ENCODE results near the gene ID2. TPM values are rescaled to one million over a fixed set of nuclear protein-coding genes. Genes with fewer than 3 reads are reported as not detected.
A peak's percentile ranks its signal among the peaks of the same experiment; 100 is the strongest.

Gene ID2
- total RNA-seq, 1 donor from 2014 or later: 52.0 TPM

DNA sequence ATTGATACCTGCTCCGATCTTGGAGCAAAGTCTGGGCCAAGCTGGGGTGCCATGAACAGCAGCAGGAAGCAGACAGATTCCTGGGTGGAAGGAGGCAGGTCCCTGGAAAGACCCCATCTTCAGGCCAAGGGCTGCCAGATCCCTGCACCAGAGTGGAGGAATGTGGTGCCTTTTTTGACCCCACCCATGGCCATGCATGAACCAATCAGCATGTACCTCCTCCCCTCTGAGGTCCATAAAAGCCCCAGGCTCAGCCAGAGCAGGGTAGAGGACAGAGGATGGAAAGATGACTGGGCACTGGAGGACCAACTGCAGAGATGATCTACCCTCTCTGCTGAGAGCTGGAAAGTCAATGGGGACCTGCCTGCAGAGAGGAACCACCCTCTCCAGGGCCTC lies 34.4 kb upstream of the ID2 start:
- no peak for DNase-seq (ENCODE audit: low read depth)

DNA sequence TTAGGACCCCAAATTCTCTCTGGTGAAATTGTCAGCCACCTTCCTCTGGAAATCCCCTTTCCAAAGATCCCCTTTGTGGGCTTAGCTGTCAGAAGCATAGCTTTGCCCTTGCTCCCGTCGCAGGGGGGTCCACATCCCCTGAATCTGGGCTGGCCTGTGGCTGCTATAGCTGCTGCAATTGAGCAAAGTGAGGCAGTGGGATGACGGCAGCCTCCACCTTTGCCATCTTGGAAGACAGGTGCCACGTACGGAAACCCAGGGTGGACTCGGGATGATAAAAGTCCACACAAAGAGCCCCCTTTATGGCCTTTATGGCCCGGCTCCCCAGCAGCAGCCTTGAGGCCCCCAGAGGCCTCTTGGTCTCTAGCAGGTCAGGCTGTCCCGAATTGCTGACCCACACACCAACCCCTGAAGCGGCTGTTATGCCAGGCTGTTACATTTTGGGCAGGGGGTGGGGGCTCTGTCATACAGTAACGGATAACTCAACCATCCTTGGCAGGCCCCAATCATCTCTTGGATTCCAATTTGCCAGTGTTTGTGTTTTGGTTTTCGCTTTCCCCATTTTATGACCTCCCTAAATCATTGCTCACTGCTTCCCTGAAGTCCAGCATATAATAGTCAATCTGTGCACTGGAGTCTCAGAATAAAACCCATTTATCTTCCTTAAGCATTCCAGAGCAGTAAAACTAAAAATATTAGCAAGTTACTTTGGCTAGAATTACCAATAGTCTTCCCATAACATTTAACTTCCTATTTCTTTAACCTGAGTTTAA lies 33.2 kb upstream of the ID2 start:
- no peak for DNase-seq (ENCODE audit: low read depth)

DNA sequence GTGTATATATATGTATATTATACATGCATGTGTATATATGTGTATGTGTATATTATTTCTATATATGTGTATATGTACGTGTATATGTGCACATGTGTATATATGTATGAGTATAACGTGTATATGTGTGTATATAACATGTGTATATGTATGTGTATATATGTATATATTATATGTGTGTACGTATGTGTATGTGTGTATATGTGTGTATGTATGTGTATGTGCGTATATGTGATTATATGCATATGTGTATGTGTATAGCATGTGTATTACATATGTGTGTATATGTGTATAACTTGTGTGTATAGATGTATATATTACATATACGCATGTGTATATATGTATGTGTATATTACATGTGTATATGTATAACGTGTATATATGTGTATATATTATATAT lies 32.1 kb upstream of the ID2 start:
- no peak for DNase-seq (ENCODE audit: low read depth)

DNA sequence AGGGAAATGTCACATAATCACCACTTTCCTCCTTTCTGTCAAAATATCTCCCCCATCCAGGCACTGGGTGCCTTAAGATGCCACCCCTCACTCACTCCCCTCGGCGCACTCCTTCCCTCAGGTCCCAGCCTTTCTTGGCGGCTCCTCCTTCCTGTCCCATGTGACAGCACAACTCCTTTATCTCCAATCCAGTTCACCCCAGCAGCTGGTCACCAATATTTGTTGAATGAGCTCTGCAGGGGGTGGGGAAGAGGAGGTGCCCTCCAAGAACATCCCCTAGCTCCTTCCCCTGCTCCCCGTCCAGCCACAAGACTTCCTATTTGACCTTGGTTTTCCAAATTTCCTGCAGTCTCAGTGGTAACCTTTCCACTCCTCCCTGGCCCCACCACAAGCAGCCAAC lies 31.6 kb upstream of the ID2 start:
- DNase-seq (ENCODE audit: low read depth): no peak

DNA sequence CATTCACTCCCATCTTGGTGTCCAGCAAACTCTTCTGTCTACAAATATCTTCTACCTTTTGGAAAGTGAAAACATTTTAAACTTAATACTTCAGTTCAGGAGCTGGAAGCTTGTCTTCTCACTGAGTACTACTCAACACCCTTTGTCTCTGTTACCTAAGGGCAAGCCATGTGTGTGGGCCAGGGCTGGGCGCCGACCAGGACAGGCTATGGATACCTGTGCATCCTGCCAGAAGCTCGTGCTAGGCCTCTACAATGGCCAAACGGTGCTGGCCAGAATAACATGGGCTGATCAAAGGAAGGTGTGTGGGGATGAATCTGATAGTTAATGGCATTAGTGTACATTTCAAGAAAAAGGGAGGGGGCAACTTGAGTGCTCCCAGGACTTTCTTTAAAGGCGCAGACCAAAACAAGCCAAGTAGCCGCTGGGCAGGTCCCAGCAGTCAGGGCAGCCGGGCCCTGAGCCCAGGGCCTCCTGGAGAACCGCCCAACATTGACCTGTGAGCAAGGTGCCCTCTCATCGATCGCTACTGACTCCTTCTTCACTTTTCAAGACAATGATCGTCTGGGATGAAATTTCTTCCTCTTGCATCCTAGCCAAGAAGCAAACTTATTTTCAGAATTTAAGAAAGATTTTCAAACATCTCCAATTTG lies 29.0 kb upstream of the ID2 start:
- no peak for DNase-seq (ENCODE audit: low read depth)

DNA sequence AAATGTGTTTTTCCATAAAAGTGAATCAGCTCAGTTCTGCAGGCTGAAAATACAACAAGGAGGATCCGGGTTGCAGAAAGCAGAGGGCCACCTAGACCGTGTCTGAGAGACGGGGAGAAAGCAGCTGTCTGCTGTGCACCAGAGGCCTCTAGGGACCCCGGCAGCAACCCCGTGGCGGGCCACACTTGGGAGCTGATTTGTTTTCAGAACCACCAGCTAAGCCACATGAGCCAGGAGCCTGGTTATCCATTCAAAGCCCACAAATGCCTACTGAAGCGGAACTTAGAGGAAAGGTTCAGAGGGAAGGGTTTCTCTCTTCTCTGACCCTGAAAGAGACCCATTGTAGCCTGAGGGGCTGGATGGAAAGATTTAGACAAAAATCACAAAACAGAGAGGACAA lies 28.4 kb upstream of the ID2 start:
- peak; percentile 59 for DNase-seq (ENCODE audit: low read depth)

DNA sequence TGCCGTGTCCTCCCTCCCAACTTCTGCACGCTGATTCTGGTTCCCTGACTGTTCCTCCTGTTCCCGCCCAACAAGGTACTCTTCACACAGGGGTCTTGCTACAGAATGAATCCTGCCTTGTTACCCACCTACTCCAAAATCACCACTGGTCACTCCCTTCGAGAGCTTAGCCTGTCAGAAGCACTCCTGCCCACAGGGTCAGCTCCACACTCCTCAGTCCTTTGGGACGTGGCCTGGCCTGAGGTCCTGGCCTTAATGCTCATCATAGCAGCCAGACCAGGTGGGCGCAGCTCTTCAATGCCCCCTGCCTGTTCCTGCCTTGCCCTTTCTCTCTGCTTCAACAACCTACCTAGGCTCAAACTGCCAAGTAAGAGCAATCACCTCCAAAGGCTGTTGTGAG lies 27.8 kb upstream of the ID2 start:
- no peak for DNase-seq (ENCODE audit: low read depth)

DNA sequence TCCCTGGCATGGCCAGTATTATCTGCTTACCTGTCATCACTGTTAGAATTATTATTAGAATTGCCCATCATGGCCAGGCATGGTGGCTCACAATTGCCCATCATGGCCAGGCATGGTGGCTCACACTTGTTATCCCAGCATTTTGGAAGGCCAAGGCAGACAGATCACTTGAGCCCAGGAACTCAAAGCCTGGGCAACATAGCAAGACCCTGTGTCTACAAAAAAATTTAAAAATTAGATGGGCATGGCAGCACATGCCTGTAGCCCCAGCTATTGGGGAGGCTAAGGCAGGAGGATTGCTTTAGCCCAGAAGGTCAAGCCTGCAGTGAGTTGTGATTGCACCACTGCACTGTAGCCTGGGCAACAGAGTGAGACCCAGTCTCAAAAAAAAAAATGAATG lies 27.4 kb upstream of the ID2 start:
- DNase-seq (ENCODE audit: low read depth): no peak

DNA sequence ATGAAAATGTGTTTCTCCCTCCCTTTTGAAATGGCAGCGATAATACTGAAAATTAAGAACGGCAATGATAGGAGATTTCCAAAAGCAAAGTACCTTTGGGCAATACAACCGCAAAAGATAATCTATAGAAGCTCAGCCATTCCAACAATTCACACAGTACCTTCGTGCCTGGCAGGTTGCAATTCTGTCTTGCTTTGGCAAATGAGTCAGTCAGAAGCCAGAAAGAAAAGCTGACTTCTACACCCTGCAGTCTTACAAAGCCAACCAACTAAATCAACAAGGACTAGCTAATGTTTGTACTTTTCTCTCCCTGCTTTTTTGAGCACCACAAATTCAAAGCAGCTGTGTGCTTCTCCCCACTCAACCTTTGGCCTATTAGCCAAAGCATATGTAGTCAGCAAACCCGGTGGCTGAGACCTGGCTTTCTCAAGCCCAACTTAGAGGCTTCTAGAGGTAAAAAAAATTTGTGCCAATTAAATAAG lies 25.7 kb upstream of the ID2 start:
- peak; percentile 95 for DNase-seq (ENCODE audit: low read depth)

DNA sequence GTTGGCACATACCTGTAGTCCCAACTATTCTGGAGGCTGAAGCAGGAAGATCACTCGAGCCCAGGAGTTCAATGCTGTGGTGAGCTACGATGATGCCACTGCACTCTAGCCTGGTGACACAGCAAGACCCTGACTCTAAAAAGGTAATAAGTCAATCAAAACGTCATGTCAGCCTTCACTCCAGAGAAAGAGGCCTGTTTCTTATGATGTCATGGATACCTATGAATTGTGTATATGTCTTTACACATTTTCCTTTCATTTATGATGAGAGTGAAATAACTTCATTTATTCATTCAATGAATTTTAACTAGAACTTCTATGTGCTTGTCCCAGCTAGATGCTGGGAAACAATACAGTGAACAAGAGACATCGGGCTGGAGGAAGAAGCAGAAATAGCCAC lies 25.0 kb upstream of the ID2 start:
- DNase-seq (ENCODE audit: low read depth): no peak

DNA sequence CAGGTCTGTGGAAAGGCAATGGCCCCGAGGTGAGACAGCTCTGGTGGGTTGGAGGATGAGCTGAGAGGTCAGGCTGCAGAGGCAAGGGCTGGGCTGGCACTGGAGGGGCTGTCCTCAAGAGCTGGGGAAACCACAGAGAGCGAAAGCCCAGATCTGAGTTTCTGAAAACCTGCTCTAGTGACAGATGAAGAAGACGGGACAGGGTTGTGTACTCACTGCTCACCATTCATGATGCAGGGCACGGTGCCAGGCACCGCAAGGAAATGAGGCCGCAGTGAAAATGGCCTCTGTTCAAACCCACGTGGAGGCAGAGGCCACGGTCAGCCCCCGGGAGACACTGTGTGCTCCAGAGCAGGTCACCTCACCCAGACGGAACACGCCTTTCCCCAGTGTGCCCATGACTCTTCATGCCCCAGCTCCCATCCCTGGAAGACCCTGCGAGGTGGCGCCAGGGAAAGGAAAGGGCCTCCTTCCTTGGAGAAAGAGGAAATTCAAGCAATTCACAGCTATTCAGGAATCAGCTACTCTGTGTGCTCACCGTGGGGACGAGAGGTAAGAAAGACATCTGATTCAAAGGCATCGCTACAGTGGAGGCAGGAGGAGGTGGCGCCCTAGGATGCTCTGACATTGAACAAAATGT lies 24.3 kb upstream of the ID2 start:
- no peak for DNase-seq (ENCODE audit: low read depth)

DNA sequence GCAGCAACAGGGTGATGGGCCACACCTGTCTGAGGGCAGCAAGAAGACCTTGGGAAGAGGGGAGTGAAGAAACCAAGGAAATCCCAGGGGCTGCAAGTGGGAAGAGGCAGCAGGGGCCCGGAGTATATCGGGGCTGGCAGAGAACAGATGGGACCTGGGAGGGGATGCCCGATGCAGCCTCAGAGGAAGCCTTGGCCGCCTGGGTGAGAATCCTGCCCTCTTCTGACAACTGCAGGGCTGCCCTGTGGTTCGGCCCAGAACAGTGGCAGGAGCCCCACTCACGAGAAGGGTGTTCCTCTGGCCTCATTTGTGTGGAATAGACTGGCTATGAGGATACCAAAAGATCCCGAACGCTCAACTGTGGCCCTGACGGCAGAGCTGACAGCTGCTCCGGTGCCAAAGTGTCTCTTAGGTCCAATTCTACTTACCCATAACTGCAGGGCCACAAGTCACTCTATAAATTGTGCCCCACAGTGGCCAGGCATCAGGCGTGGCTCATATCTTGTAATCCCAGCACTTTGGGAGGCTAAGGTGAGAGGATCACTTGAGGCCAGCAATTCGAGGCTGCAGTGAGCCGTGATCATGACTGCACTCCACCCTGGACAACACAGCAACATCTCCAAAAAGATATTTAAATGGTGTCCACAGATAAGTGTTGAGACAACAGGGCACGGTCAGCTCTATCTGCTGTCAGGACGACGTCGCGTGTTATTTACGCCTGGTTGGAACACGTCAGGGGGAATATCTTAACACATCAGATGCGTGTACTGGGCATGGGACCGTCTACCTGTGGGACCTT lies 23.6 kb upstream of the ID2 start:
- DNase-seq (ENCODE audit: low read depth): no peak

DNA sequence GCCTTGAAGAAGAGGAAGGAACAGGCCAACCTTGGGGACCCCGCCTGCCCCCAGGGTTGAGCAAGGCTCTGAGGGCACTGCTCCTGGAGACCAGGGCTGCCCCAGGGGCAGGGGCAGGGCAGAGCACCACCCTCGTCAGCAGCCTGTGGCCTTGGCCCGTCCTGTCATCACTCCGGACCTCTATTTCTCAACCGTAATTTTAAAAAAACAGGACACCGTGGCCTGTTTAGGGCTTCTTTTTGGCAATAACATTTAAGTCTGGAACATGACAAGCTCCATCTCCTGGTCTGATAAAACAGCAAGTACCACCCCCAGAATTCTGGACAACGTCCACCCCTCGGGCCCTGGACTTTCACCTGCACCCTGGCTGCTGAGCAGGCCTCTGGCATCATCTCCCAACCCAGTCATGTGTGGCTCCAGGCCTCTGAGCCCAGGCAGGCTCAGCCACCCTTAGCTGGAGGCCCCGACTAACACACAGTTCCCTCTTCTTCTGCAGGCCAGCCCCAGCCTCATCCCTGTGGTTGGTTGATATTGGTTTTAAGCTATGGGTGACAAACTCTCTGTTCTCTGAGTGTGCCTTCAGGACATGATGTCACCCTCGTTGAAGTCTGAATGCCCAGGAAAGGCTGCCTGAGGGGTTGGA lies 22.6 kb upstream of the ID2 start:
- DNase-seq (ENCODE audit: low read depth): peak; percentile 35

DNA sequence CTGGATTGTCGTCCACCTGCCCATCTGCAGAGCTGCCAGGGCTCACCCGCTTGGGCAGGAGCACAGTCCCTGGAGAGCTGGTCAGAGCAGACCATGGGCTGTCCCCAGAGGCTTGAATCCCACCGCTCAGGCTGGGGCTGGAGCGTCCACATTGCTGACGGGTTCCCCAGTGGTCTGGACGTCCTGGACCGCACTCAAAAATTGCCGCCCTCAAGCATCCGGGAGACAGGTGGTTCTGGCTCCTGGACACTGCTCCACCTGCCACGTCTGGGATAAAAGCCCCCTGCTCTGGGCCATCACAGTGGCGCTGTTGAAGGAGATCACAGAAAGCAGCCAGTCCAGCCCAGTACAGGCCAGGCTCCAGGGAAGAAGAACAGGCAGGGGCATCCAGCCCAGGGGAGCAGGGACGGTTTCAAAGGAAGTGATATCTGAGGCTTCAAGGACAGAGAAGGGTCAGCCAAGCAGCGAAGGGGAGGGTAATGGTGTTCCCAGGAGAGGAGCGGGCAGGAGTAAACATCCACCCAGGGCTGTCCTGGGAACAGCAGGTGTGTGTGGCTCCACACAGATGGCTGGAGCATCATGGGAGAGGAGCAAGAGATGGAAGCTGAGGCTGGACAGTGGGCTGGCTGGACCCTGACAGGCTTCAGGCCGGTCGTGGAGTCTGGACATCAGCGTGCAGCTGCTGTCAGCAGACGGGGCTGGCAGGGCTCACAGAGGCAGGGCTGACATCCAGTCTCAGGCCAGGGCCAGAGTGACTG lies 21.9 kb upstream of the ID2 start:
- DNase-seq (ENCODE audit: low read depth): no peak

DNA sequence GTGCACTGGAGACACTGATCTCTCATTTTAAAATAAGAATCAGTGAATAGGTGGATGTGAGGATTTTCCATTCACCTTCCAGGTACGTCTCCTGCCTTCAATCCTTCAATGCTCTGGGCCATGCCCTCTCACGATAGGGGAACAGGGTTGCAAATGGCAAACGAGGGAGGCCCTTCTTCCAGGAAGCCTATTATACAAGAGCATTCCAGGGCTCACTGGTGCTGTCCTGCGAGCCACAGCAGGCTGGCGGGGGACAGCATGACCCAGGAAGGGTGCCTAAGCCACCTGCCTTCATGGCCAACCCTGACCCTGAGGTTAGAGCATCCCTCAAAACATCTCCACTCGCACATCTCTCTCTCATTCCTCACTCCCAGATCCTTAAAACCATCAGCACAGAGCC lies 20.6 kb upstream of the ID2 start:
- no peak for DNase-seq (ENCODE audit: low read depth)

DNA sequence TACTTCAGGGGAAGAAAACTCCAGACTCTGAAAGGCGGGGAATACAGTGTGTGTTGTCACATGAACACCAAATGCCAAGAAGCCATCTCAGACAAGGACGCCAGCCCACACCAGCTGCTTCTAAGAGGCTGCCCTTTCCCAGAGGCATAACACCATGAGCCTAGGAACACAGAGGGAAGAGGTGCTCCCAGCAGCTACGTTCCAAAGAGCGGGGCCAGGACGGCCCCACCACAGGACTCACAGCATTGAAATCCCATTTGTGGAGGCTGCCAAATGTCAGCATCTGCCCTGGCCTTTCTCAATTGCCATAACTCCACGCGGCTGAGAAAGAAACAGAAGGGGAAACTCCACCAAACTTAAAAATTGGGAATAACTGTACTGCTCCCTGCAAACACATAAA lies 20.1 kb upstream of the ID2 start:
- DNase-seq (ENCODE audit: low read depth): no peak

DNA sequence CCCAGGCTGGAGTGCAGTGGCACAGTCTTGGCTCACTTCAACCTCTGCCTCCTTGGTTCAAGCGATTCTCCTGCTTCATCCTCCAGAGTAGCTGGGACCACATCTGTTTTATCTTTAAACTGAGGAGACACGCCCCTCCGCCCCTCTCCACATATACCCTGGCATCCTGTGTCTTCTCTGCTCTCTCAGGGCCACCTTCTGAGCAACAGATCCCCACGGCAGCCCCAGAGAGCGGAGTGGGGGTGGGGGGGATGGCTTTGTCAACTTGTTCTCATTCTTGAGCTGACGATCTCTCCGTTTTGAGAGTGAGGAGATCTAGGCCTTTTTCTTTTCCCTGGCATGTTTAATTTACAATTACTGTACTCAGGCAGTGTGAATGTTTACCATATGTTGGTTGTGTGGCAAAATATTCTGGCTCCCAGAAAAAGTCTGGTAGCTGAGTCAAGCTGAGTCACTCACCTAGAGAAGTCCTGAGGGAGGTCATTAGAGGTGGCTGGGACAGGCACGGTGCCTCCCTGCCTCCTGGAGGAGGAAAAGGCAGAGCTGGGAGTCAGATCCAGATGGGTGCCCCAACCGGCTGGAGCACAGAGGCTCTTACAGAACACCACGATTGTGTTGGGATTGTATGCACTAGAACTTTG lies 19.5 kb upstream of the ID2 start:
- DNase-seq (ENCODE audit: low read depth): peak; percentile 92

DNA sequence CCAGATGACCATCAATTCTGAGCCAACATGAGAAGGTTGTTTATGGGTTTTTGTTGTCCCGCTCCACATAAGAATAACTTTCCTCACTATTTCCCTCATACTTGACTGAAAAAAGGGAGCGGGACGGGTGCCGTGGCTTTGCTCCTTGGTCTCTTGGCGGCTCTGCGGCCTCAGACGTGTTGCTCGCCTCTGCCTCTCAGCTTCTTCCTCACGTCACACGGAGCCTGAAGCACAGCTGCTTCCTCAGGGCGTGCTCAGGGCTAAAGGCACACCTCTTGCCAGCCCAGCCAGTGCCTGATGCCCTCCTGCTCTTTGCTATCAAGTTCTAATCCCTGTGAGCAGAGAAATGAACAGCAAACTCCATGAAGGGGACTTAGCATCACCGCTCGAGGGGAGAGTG lies 17.9 kb upstream of the ID2 start:
- no peak for DNase-seq (ENCODE audit: low read depth)

DNA sequence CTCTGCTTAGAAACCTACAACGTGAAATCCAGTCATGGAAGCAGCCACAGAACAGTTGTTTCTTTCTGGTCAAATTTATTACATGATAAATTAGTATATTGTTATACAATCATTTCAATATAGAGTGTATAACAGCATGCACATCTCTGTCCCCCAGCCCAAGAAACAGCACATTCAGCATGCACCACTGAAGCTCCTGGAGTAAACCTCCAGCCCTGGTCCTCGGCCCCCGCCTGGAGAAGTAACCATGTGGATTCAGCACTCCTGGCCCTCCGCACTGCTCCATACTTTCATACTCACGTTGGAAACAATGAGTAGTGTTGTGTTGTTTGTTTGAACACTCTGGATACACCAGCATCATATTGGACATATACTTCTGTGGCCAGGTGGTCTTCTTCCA lies 15.3 kb upstream of the ID2 start:
- no peak for DNase-seq (ENCODE audit: low read depth)

DNA sequence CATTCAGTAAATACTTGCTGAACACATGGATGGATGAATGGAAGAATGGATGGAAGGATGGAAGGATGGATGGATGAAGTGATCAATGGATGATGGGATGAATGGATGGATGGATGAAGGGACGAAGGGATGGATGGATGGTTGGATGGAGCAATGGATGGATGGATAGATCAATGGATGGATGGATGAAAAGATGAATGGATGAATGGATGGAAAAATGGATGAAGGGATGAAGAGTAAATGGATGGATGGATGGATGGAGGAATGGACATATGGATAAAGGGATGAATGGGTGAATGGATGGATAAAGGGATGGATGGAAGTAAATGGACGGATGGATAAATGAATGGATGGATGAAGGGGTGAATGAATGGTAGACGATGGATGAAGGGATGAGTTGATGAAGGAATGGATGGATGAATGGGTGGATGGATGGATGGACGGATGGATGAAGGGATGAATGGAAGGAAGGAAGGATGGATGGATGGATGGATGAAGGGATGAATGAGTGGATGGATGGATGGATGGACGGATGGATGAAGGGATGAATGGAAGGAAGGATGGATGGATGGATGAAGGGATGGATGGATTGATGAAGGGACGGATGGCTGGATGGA lies 13.9 kb upstream of the ID2 start:
- no peak for DNase-seq (ENCODE audit: low read depth)
